Tibial nerve (tissue), 4 donors: ENCODE data around the gene RHBG. TPM values are rescaled to one million over a fixed set of nuclear protein-coding genes. Genes with fewer than 3 reads are reported as not detected.

Experiments
- DNase-seq, 2 donors: peaks; one replicate each; pipeline ENCODE4 v3.0.0-alpha.2; 2019; ENCODE audit warnings: low spot score in 2 of 2
- H3K27ac ChIP-seq, 4 donors: fragments of 200-600 bp; sonication (generic) in 3 of 4; one replicate each; pipeline ENCODE4 v1.5.1; 2017 to 2019; ENCODE audit warnings: mild to moderate bottlenecking in 1 of 4
- H3K27me3 ChIP-seq, 2 donors: fragments of 200-600 bp; sonication (generic) in 1 of 2; one replicate each; pipeline versions ENCODE4 v1.5.1 to v1.6.0; 2017 to 2019
- H3K36me3 ChIP-seq, 3 donors: fragments of 200-600 bp; sonication (generic); one replicate each; pipeline ENCODE4 v1.5.1; 2018 to 2019
- H3K4me1 ChIP-seq, 4 donors: fragments of 200-600 bp; sonication (generic) in 3 of 4; one replicate each; pipeline ENCODE4 v1.5.1; 2017 to 2019
- H3K4me3 ChIP-seq, 4 donors: fragments of 200-600 bp; sonication (generic) in 3 of 4; one replicate each; pipeline ENCODE4 v1.5.1; 2017 to 2019; ENCODE audit warnings: mild to moderate bottlenecking in 1 of 4, moderate library complexity in 1 of 4
- H3K9me3 ChIP-seq, 4 donors: fragments of 200-600 bp; sonication (generic) in 3 of 4; one replicate each; pipeline ENCODE4 v1.5.1; 2017 to 2019
- EP300 ChIP-seq, 2 donors: sonication (generic); formaldehyde crosslinking; IDR thresholded peaks; one replicate each; pipeline ENCODE4 v1.6.1; 2017; ENCODE audit warnings: antibody characterized with exemption in 2 of 2, mild to moderate bottlenecking in 1 of 2
- POLR2A ChIP-seq, 2 donors: fragments of 450-650 bp; IDR thresholded peaks; one replicate each; pipeline ENCODE4 v1.6.1; 2017; ENCODE audit warnings: antibody characterized with exemption in 2 of 2, mild to moderate bottlenecking in 2 of 2, moderate library complexity in 2 of 2
- WGBS, 2 donors: methylation state at CpG; one replicate each; pipeline ENCODE4 v1.1.5; 2018; 5-methylcytosine and 5-hydroxymethylcytosine counted together
- total RNA-seq, 4 donors: library from RNA; depleted of rRNA; stranded (reverse); fragments of >200 nt; gene quantifications; one replicate each; pipeline ENCODE4 v1.1.0, GENCODE V29; 2016
- TF ChIP-seq, protein P1 (sequence below), 5 experiments: fragments of 200-600 bp in 3 of 5; fragments of 450-650 bp in 2 of 5; sonication (generic) in 3 of 5; IDR thresholded peaks; one replicate each; pipeline ENCODE4 v1.5.1; 2016 to 2019; ENCODE audit warnings: antibody characterized with exemption in 5 of 5, mild to moderate bottlenecking in 3 of 5, moderate library complexity in 2 of 5

Gene RHBG
- total RNA-seq, 4 donors from 2014 or later = not detected

DNA sequence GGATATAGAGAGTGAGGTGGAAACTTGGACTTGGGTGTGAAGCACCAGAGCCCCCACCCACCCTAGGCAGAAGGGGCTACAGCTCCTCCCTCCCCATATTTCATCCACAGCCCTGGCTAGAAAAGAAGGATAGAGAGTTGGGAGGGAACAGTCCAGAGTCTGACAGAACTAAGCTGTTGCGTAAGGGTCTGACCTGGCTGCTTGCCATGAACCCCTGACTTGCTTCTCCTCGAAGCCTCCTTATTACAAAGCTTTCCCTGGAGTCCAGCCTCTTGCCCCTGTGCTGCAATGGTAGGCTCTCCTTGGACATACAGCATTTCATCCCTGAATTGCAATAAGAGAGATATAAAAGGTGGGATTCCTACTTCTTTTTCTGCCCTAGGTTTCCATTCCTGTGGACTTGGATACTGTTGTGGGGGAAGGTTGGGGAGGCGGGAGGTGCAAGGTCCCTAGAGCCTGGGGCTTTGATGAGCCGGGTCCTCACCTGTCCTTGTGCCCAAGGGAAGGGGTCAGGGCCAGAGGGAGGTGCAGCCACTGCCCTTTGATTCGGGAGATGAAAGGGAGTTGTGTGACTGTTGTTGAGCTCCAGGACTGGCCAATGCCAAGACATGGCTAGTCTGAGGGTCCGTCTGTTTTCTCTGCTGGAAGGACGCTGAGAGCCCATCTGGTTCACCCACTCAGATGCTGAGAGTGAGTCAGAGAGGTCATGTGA, 2.7 kb downstream of the RHBG start:
- 25 to 30% methylated on average over 7 of the region's 7 CpGs for WGBS, 2 donors
- Histone ChIP-seq H3K4me3 (no peak overlapping the region), H3K4me1 (peaks cover 0 to 11% (median 3%) of the 10 kb centered on the region in 4 donors), H3K27me3 (peaks cover 0 to 64% of the 10 kb centered on the region in 2 donors), H3K27ac (no peak overlapping the region), H3K36me3 (no peaks in the 10 kb centered on the region), H3K9me3 (no peaks in the 10 kb centered on the region)
- TF ChIP-seq, protein P1, sequence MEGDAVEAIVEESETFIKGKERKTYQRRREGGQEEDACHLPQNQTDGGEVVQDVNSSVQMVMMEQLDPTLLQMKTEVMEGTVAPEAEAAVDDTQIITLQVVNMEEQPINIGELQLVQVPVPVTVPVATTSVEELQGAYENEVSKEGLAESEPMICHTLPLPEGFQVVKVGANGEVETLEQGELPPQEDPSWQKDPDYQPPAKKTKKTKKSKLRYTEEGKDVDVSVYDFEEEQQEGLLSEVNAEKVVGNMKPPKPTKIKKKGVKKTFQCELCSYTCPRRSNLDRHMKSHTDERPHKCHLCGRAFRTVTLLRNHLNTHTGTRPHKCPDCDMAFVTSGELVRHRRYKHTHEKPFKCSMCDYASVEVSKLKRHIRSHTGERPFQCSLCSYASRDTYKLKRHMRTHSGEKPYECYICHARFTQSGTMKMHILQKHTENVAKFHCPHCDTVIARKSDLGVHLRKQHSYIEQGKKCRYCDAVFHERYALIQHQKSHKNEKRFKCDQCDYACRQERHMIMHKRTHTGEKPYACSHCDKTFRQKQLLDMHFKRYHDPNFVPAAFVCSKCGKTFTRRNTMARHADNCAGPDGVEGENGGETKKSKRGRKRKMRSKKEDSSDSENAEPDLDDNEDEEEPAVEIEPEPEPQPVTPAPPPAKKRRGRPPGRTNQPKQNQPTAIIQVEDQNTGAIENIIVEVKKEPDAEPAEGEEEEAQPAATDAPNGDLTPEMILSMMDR (IDR thresholded peaks at IDR 0.05) = no peak
- TF ChIP-seq POLR2A (IDR thresholded peaks at IDR 0.05) = no peak
- no peak for TF ChIP-seq EP300 (IDR thresholded peaks at IDR 0.05)
- peak; percentile 37 to 56 for DNase-seq

- H3K9me3 ChIP-seq = no peaks in the 10 kb centered on the region
- no peak overlapping the region for H3K27ac ChIP-seq
- peaks cover 0 to 58% of the 10 kb centered on the region in 2 donors for H3K27me3 ChIP-seq
- TF ChIP-seq, protein P1 (IDR thresholded peaks at IDR 0.05) = no peak
- TF ChIP-seq POLR2A (IDR thresholded peaks at IDR 0.05) (no peak), EP300 (IDR thresholded peaks at IDR 0.05) (no peak)
- DNase-seq = no peak
- H3K4me3 ChIP-seq = no peak overlapping the region
- no peaks in the 10 kb centered on the region for H3K36me3 ChIP-seq
- H3K4me1 ChIP-seq = peaks cover 0 to 11% (median 3%) of the 10 kb centered on the region in 4 donors
Observed at GRCh38 chr1:156372265-156372586, 3.2 kb downstream of the RHBG start.

DNA sequence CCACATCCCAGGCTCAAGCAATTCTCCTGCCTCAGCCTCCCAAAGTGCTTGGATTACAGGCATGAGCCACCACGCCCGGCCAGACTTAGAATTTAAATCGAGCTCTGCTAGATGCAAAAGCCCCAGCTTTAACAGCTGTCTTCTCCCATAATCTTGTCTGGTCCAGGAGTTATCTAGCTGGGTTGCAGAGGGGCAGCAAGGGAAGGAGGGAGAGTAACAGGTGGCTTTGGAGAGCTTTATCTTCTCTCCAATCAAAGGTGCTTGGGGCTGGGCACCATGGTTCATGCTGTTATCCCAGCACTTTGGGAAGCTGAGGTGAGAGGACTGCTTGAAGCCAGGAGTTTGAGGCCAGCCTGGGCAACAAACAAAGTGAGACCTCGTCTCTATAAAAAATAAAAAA, 3.9 kb downstream of the RHBG start:
- Histone ChIP-seq H3K27me3 (peaks cover 0 to 53% of the 10 kb centered on the region in 2 donors), H3K4me1 (peaks cover 0 to 11% (median 3%) of the 10 kb centered on the region in 4 donors), H3K9me3 (no peaks in the 10 kb centered on the region), H3K27ac (no peak overlapping the region), H3K4me3 (no peak overlapping the region), H3K36me3 (no peaks in the 10 kb centered on the region)
- 67 to 76% methylated on average over 4 of the region's 4 CpGs for WGBS, 2 donors
- TF ChIP-seq, protein P1 (IDR thresholded peaks at IDR 0.05) = no peak
- TF ChIP-seq EP300 (IDR thresholded peaks at IDR 0.05) (no peak), POLR2A (IDR thresholded peaks at IDR 0.05) (no peak)
- DNase-seq = no peak

- Histone ChIP-seq H3K4me3 (no peak overlapping the region), H3K27ac (no peak overlapping the region), H3K4me1 (peaks cover 0 to 11% (median 3%) of the 10 kb centered on the region in 4 donors), H3K36me3 (no peaks in the 10 kb centered on the region), H3K9me3 (no peaks in the 10 kb centered on the region), H3K27me3 (peaks cover 0 to 48% of the 10 kb centered on the region in 2 donors)
- DNase-seq = no peak
- TF ChIP-seq EP300 (IDR thresholded peaks at IDR 0.05) (no peak), POLR2A (IDR thresholded peaks at IDR 0.05) (no peak)
- TF ChIP-seq, protein P1 (IDR thresholded peaks at IDR 0.05) = no peak
Observed at GRCh38 chr1:156373546-156373945, 4.5 kb downstream of the RHBG start.

DNA sequence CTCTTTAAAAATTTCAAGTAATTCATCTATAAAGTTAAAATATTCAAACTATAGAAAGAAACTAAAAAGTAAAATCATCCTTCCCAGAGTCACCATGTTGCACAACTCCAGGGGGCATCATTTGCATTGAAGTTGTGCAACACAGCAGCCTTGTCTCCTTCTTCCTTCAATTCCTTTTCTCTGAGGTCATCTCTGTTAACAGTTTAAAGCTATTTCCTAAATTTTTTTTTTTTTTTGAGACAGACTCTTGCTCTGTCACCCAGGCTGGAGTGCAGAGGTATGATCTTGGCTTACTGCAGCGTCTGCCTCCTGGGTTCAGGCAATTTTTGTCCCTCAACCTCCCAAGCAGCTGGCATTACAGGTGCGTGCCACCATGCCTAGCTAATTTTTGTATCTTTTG, 7.1 kb downstream of the RHBG start:
- WGBS, 2 donors = 74 to 85% methylated on average over 2 of the region's 2 CpGs
- no peak overlapping the region for H3K4me3 ChIP-seq
- no peaks in the 10 kb centered on the region for H3K36me3 ChIP-seq
- H3K9me3 ChIP-seq = no peaks in the 10 kb centered on the region
- DNase-seq = no peak
- peaks cover 0 to 22% of the 10 kb centered on the region in 2 donors for H3K27me3 ChIP-seq
- no peaks in the 10 kb centered on the region for H3K4me1 ChIP-seq
- H3K27ac ChIP-seq = no peak overlapping the region
- TF ChIP-seq POLR2A (IDR thresholded peaks at IDR 0.05) (no peak), EP300 (IDR thresholded peaks at IDR 0.05) (no peak)
- TF ChIP-seq, protein P1 (IDR thresholded peaks at IDR 0.05) = no peak
